ENCODE results near the gene EIF2D. TPM values are rescaled to one million over a fixed set of nuclear protein-coding genes. Genes with fewer than 3 reads are reported as not detected.

Gene EIF2D, protein sequence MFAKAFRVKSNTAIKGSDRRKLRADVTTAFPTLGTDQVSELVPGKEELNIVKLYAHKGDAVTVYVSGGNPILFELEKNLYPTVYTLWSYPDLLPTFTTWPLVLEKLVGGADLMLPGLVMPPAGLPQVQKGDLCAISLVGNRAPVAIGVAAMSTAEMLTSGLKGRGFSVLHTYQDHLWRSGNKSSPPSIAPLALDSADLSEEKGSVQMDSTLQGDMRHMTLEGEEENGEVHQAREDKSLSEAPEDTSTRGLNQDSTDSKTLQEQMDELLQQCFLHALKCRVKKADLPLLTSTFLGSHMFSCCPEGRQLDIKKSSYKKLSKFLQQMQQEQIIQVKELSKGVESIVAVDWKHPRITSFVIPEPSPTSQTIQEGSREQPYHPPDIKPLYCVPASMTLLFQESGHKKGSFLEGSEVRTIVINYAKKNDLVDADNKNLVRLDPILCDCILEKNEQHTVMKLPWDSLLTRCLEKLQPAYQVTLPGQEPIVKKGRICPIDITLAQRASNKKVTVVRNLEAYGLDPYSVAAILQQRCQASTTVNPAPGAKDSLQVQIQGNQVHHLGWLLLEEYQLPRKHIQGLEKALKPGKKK
- 10 to 100 TPM; 29.5 to 57.5 (median 42.1) TPM for polyA plus RNA-seq

DNA sequence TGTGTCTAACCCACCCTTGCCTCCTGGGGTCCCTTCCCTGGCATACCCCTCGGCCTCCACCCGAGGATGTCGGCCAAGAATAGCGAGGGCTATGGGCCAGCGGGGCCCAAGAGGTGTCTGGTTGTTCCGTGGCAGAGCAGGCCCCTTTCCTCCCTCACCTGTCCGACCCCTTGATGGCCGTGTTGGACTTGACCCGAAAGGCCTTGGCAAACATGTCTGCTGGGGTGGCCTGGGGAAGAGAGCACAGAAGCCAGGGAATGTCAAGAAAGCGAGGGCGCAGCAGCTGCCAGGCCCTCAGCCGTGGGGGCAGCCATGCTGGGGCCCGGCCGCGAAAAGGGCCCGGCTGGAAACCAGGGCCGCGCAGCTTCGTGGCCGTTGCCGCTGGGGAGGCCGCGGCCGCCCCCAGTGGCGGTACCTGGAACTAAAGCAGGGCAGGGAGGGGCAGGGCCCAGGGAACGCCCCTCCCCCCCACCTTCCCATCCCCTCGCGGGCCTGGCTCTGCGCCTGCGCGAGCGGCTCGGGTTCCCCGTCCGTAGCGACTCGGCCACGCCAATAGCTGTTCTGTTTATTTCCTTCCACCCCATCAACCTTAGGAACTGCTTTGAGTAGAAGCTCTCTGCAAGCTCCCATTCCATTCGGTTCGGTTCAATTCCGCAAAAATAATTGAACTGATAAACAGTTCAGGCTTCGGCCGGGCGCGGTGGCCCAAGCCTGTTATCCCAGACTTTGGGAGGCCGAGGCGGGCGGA, at the start of gene EIF2D:
TSS of gene EIF2D (minus strand) at position 337 of the 748 bp plus-strand sequence. CDS start at position 214, 123 bp downstream.
- WGBS, 3 donors: 4 to 6% (median 4%) methylated on average over 47 to 48 of the region's 48 CpGs
- H3K27ac ChIP-seq (ENCODE audit: low read depth, low read length): peak within 1 kb of the TSS; percentile 72

DNA sequence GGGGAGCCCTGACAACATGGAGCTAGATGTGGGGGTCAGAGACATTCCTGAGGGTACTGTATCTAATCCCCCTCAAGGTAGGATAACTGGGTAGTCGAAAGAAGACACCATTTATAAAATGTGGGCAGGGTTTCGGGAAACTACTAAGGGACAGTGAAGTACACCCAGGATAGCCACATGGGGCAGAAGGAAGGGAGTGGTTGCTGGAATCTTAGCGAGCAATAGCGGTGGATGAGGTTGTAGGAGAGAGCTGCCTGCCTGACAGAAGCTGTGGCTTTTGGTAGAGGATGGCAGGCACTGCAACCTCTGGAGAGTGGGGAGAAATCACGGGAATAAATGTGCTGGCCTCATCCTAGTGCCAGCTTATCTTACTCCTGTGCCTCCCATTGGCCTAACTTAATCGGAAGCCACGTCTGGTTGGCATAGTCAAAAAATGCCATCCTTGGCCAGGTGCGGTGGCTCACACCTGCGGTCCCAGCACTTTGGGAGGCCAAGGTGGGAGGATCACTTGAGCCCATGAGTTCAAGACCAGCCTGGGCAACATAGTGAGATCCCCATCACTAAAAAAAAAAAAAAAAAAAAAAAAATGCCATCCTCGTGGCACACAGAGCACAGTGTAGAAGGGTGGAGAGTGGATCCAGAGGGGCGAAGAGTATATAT, 49.0 kb upstream of the EIF2D start:
- WGBS, 3 donors: 80 to 92% (median 87%) methylated on average over 11 of the region's 11 CpGs
- H3K27ac ChIP-seq (ENCODE audit: low read depth, low read length): no peak overlapping the region

DNA sequence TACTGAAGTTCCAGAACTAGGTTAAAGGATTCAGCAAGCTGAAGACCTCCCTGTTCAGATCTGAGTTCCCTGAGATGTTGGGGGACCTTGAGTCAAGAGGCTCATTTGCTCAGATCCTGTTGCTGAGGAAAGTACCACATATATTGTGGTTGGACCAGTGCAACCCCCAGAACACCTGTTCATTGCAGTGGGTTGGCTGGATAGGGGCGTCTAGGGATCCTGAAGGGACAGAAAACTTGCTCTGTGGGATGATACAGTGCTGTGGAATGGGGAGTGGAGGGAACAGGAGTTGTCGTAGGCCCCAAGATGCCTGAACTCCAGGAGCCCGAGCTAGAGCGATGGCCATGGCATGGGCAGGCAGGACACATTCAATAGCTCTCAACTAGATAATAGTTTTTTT, 47.9 kb upstream of the EIF2D start:
- 95 to 98% (median 96%) methylated on average over 4 of the region's 4 CpGs for WGBS, 3 donors
- H3K27ac ChIP-seq (ENCODE audit: low read depth, low read length): no peak overlapping the region

DNA sequence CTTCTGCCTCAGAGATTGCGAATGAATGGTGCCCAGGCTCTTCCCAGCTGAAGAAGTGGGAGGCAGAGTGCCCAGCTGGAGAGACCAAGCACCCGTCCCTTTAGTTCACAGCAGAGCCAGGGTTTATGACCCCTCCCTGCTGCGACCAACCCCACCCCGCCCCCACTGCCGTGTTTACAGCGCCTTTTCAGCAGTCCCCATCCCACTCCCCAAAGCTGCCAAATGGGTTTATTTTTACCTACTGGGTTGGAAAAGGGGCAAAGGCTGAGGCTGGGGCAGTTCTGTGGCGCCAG, 46.7 kb upstream of the EIF2D start:
- no peak overlapping the region for H3K27ac ChIP-seq (ENCODE audit: low read depth, low read length)
- WGBS, 3 donors: 61 to 64% (median 62%) methylated on average over 7 of the region's 7 CpGs

DNA sequence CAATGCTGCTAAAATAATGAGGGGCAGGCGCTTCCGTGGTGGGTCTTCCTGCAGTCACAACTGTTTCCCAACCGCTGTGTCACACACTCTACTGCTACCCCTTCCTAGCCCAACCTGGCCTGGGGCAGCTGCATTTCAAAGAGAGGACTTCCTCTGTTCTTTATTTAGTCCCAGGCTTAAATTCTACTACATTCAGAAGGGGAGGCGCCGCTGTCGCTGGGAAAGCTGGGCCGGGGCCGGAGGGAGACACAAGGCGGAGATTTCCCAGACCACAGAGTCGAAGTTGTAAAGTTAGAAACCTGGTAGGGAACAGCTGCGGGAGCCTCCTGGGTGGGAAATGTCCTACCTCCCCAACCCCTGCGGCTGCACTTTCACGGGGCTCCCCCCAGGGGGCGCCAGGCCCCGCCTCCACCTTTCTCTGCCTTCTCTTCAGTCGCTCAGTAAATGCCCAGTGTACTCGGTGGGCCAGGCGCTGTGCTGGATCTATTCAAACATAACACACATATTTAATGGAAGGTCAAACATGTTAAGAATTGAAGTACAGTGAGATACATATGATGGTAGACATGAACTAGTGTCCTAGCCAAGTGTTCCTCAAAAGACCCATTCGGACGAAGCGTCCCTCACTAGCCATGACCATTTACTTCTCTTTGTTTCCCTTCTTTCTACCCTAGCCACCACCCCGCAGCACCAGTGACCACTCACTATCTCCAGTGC, 46.2 kb upstream of the EIF2D start:
- no peak overlapping the region for H3K27ac ChIP-seq (ENCODE audit: low read depth, low read length)
- 23 to 59% (median 30%) methylated on average over 22 of the region's 22 CpGs for whole genome bisulfite sequencing, 3 donors

DNA sequence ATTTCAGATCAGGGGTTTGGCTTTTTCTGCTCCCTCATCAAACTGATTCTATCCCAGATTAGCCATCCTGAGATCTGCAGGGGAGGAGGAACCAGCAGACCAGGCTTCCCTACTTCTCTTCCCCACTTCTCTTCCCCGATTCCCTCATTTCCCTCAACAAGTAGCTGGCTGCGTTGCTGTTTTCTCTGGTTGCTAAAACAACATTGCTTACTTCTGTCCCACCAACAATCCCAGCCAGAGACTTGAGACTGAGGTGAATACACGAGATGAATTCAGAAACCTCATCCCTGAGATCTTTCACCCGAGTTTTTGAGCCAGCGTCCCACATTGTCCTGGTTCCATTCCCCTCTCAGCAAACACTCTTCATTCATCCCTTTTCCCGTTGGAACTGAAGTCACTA, 45.5 kb upstream of the EIF2D start:
- H3K27ac ChIP-seq (ENCODE audit: low read depth, low read length): no peak overlapping the region
- 36 to 68% (median 42%) methylated on average over 6 of the region's 6 CpGs for WGBS, 3 donors

DNA sequence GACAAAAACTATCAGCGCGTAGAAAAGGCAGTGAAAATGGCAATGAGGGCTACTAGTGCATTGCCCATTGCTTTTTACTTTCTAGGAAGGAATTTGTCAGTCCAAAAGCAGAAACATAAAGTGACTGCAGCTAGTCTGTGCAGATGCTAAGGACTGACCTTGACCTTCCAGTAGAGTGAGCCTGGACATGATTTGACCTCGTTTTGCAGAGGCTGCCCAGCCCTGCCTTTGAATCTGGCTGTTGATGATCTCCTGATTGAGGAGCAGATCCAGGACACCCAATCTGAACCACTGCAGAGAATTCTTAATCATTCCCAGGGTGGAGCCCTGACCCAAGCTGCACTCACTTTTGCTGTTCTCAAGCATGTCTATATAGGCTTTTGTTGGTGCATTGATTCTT, 44.7 kb upstream of the EIF2D start:
- 82 to 88% (median 88%) methylated on average over 3 of the region's 3 CpGs for WGBS, 3 donors
- no peak overlapping the region for H3K27ac ChIP-seq (ENCODE audit: low read depth, low read length)

DNA sequence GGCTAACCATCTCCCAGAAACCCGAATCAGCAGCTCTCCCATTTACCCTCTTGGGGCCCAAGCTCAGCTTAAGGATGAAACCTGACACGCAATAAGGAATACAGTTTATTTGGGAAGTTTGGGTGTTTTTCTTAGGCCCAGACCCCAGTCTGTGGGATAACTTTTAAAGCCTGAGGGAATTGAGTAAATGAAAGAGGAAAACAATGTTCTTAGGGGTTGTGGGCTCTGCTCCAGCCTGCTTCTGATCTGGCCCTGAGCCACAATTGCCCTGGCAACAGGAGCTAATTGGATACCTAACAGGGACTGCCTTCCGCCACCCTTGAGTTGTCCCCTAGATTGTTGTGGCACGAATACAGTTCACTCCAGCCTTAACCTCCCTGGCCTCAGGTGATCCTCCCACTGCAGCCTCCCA, 43.2 kb upstream of the EIF2D start:
- WGBS, 3 donors: 56 to 70% (median 70%) methylated on average over 4 of the region's 4 CpGs
- no peak overlapping the region for H3K27ac ChIP-seq (ENCODE audit: low read depth, low read length)

DNA sequence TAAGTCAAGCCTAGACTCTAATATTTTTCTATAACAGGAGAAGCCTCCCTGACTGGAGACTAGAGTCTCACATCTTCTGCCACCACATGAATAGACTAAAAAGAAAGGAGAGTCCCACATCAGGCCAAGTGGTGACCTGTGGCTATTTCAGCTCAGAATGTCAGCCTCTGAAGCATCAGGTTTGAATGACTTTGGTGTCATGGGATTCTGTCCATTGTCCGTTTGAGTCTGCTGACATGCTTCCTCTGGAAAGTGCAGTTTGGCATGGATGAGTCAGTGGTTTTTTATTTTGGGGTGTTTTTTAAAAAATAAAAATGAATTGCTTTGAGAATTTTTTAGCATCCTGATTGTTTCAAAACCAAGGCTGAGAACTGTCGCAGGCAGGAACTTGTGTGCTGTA, 42.6 kb upstream of the EIF2D start:
- WGBS, 3 donors: 51 to 75% (median 57%) methylated on average over 2 of the region's 2 CpGs

DNA sequence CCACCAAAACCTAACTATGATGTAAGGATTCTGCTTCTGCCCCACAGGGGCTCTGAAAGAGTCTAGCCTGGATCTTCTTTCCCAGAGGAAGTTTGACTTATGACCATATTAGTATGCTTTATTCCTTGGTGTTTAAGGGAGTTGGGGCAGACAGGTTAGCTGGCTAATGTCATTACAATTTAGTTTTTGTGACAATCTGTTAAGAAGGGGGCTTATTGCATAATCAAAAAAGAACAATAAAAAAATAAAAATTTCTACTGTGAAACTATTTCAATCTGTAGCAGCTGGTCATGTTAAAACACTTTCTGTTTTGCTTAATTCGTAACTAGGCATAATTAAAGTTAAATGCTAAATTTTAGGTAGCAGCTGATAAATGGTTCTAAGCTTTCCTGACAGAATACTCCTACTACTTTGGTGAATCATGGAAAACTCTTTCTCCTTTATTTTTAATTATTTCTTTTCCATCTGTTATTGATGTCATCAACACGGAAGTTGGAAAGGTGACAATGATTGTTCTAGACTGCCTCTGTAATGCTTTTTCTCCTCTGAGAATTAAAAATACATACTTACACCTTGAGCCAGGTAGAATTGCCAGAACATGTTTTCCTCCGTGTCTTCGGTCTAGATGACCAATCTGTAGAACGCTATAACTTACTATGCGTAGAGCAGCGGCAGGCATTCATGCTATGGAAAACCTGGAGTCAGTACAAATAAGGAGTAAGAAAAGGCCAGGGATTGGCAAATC, 41.6 kb upstream of the EIF2D start:
- 69 to 77% (median 72%) methylated on average over 7 of the region's 7 CpGs for WGBS, 3 donors
- H3K27ac ChIP-seq (ENCODE audit: low read depth, low read length): no peak overlapping the region

More for the DNA sequence above, 42.6 kb upstream of the EIF2D start:
- no peak overlapping the region for H3K27ac ChIP-seq (ENCODE audit: low read depth, low read length)

DNA sequence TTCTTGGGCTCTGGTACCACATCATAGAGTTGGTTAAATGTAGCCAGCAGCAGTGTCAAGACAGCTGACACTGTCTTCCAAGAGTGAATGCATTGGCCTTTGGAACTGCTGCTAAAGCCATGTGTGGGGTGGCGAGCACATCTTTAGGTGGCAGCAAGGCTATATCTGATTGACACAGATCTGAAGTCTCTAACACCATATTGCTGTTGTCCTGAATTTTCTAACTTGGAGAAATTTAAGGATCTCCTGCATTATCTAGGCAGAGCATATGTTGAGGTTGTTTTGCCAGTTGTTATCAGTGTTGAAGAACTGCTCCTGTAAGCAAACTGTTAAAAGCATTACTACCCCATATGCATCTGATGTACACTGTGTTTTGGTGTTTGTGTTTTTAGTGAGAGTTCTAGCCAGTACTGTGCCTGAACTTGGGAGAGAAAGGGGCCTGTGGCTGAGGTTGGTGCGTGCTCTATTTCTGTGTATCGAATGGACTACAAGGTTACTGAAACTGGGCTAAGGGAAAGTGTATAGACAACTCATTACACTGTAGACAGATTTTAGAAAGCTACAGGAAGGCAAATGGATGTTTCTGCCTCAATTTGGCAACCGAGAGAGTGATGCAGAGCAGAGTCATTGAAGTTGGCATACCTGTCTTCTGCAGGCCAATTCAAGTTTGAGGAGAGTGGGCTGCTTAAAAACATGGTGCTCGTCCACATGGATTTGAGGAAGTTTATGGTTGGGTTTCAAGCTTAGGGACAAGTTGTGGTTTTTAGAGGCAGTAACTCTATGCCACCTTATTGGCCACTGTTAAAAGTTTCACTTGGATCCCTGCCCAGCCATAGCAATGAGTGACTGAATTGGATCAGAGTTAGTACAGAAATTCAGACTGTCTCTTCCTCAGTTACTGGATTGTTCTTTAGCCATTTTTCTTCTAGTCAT, 40.0 kb upstream of the EIF2D start:
- WGBS, 3 donors: 85 to 96% (median 87%) methylated on average over 5 of the region's 5 CpGs
- H3K27ac ChIP-seq (ENCODE audit: low read depth, low read length): no peak overlapping the region

DNA sequence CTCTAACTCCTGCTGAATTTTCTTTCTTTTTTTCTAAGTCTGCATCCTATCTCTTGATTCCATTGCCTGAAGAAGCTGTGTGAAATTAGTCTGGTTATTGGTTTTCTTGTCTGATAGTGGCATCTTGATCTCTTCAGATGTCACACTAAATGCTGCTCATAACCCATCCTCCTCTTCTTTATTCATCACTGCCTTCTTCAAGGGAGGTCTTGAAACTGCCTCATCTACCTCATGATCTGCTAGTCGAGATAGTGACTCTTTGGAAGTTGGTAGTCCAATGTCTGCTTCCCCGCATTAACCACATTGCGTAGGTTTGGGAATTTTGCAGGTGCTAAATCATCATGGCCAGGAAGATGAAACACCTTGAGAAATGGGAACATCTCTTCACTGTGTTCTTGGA, 38.7 kb upstream of the EIF2D start:
- 91 to 95% (median 93%) methylated on average over 3 of the region's 3 CpGs for WGBS, 3 donors
- H3K27ac ChIP-seq (ENCODE audit: low read depth, low read length): no peak overlapping the region

DNA sequence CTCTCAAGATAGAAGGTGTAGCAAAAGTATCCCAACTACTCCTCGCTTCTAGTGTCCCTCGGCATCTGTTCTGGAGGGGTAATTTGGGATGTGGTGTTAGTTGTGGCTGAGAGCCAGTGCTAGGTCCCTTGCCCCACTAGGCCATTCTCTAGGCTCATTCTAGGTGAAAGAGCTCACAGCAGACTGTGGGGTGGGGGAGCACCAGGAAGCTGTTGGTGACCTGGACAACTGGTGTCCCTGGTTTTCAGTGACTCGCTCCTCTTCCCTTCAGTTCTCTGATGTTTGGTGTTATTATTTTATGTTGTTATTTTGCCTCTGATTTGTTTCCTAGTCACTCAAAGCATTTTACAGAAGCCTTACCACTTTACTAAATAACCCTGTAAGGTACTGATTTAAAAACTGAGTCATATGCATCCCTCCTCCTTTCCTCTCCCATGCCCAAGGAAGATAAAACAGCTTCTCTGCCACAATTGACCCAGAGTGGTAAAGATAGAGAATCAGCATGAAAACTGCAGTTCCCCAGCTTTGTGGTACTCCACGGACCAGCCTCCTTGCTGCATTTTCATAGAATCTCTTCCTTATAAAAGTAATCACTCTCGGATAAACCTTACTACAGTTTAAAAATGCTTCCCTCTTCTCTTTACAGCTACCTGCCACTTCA, 37.1 kb upstream of the EIF2D start:
- no peak overlapping the region for H3K27ac ChIP-seq (ENCODE audit: low read depth, low read length)
- 72 to 89% (median 83%) methylated on average over 5 of the region's 5 CpGs for WGBS, 3 donors

DNA sequence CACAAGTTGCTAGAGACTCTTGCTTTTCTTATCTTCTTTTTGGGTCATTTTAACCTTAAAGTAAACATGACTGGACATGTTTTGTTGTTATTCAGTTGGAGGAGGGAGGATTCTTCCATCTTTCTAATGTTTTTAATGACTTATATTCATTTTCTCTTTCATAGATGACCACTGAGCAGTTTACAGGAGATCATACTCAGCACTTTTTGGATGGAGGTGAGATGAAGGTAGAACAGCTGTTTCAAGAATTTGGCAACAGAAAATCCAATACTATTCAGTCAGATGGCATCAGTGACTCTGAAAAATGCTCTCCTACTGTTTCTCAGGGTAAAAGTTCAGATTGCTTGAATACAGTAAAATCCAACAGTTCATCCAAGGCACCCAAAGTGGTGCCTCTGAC, 35.0 kb upstream of the EIF2D start:
- no peak overlapping the region for H3K27ac ChIP-seq (ENCODE audit: low read depth, low read length)

DNA sequence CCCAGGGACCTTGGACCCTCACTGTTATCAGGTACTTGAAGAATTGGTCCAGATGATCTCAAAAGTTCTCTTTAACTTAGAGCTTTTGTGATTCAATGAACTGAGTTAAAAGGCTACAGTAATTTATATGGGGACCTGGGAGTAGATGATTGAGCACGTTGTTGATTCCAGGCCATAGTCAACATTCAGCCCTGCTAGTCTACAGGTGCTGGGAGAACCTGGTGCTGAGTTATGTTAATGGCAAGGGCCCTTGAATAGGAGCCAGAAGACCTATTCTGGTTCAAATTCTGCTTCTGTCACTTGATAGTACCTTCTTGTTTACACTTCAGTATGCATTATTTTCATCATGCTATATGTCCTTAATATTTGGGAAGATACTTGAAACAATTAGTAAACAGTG, 34.2 kb upstream of the EIF2D start:
- 29 to 97% (median 90%) methylated on average over 1 of the region's 1 CpG for WGBS, 3 donors
- no peak overlapping the region for H3K27ac ChIP-seq (ENCODE audit: low read depth, low read length)

DNA sequence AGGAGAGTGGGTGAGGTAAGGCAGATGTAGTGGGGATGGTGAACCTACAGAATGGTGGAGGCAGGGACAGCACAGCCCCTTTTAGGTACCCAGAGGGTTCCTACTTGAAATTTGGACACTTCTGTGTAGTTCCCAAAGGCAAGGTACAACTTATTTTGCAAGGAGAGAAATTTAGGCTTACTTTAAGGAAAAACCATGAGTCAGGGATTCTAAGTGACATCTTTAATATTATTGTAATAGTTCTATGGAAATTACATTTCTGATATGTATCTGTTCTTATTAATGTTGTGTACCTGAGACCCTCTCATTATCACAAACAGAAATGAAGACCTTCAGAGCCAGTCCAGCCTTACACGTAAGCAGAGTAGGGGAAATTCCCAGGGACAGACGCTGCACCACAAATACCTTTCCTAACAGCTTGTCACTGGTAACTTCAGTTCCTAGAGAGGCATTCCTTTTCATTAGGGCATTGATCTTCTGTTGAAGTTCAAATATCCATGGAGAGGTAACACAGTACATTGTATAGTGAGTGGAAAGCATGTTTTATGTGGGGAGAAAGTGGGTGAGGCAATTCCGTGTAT, 30.9 kb upstream of the EIF2D start:
- 67 to 78% (median 70%) methylated on average over 3 of the region's 3 CpGs for WGBS, 3 donors
- H3K27ac ChIP-seq (ENCODE audit: low read depth, low read length): no peak overlapping the region
